Coronary artery (tissue), 2 donors: ENCODE measurements around the gene PKN2.

ENCODE experiments used
- DNase-seq: peaks from one replicate; pipeline ENCODE4 v3.0.0-alpha.2; 2017; ENCODE audit warnings: low spot score
- H3K27ac ChIP-seq, 2 donors: fragments of 200-600 bp; sonication (generic); one replicate each; pipeline ENCODE4 v1.5.1; 2016 to 2019
- H3K4me3 ChIP-seq: fragments of 200-600 bp; sonication (generic); 2 replicates; pipeline ENCODE4 v1.5.1; 2016; ENCODE audit warnings: mild to moderate bottlenecking, moderate library complexity
- TF ChIP-seq, protein P1 (sequence below): fragments of 200-600 bp; sonication (generic); IDR thresholded peaks from one replicate; pipeline ENCODE4 v1.5.1; 2019; ENCODE audit warnings: antibody characterized with exemption

PKN2 gene

DNA sequence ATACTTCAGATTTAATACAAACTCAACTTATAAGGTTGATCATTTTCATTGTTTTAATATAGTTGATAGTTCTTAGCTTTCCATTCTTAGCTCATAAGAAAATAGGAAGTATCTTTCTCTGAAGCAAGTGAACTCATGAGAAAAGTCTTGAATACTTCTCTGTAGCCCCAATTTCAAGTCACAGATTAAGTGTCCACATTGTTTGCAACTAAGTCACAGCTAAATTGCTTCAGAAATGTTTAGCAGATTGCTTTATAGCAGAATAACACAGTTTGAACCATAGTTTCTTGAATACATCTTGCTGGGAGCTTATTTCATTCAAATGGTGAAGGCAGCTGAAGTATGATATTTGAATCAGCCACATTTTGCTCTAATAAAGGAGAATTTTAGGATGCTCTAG is 10.6 kb upstream of the PKN2 start:
- no peak for DNase-seq
- TF ChIP-seq, protein P1, sequence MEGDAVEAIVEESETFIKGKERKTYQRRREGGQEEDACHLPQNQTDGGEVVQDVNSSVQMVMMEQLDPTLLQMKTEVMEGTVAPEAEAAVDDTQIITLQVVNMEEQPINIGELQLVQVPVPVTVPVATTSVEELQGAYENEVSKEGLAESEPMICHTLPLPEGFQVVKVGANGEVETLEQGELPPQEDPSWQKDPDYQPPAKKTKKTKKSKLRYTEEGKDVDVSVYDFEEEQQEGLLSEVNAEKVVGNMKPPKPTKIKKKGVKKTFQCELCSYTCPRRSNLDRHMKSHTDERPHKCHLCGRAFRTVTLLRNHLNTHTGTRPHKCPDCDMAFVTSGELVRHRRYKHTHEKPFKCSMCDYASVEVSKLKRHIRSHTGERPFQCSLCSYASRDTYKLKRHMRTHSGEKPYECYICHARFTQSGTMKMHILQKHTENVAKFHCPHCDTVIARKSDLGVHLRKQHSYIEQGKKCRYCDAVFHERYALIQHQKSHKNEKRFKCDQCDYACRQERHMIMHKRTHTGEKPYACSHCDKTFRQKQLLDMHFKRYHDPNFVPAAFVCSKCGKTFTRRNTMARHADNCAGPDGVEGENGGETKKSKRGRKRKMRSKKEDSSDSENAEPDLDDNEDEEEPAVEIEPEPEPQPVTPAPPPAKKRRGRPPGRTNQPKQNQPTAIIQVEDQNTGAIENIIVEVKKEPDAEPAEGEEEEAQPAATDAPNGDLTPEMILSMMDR = no peak
- Histone ChIP-seq H3K27ac (no peak overlapping the region), H3K4me3 (no peak overlapping the region)

DNA sequence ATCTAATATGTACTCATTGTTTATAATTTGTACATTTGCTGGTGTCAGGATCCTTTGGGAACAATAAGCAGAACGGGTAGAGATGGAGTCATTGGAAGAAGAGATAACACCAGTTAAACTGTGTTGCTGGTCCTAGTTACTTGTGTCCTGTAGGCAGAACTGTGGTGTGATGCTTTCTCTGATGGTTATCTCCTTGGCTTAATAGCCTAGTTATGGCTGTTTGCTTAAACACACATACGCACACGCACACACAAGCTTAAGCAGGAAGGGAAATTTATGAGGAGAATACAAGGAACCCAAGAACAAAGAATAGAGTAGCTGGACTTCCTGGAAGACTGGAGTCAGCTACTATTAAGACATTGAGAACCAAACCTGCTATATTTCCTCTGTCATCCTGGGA is 5.7 kb upstream of the PKN2 start:
- DNase-seq = no peak
- TF ChIP-seq, protein P1 = no peak
- Histone ChIP-seq H3K27ac (no peak overlapping the region), H3K4me3 (no peak overlapping the region)

DNA sequence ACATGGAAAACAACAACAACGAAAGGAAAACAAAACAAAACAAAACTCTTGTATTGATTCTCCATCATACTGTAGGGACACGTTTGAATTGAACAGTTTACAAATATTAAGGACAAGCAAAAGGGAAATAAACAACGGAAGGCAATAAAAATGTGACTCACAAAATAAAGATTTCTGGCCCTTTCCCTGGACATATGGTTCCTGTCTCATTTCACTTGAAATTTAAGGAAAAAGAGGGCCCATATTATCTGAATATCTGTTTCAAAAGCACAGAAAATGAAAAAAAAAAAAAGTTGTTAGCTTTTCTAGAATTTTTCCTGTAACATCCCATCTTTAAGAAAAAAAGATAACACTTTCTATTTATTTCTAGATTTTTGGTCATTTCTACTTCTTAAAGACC is 3.6 kb upstream of the PKN2 start:
- H3K27ac ChIP-seq = no peak overlapping the region
- TF ChIP-seq, protein P1 = no peak
- no peak for DNase-seq
- H3K4me3 ChIP-seq = no peak overlapping the region

DNA sequence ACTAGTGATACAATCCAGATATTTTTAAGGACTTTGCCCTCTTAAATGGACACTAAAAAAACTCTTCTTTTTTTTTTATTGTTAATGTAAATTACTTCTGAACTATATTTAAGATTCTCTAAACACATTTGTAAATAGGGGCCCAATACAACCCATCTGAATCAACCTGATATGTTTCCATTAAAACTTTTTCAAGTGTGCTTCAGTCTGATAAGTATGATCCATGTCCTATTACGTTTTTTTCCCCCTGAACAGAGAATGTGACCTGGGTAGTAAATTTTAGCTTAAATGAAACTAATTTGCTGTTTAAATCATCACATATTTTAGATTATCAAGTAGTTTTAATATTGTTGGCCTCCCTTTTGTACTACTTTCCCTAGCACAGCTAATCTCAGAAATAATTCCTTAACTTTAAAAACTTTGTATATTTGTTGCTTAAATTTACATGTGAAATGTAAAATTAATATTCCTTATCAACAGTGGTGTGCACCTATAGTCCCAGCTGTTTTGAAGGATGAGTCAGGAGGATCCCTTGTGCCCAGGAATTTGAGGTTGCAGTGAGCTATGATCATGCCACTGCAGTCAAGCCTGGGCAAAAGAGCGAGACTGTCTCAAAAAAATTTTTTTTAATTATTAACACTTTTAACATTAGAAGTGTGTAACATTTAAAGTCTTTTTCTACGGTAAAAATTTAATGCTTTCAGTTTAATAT is 3.0 kb upstream of the PKN2 start:
- DNase-seq = no peak
- TF ChIP-seq, protein P1 = no peak
- H3K27ac ChIP-seq = no peak overlapping the region
- H3K4me3 ChIP-seq = no peak overlapping the region

DNA sequence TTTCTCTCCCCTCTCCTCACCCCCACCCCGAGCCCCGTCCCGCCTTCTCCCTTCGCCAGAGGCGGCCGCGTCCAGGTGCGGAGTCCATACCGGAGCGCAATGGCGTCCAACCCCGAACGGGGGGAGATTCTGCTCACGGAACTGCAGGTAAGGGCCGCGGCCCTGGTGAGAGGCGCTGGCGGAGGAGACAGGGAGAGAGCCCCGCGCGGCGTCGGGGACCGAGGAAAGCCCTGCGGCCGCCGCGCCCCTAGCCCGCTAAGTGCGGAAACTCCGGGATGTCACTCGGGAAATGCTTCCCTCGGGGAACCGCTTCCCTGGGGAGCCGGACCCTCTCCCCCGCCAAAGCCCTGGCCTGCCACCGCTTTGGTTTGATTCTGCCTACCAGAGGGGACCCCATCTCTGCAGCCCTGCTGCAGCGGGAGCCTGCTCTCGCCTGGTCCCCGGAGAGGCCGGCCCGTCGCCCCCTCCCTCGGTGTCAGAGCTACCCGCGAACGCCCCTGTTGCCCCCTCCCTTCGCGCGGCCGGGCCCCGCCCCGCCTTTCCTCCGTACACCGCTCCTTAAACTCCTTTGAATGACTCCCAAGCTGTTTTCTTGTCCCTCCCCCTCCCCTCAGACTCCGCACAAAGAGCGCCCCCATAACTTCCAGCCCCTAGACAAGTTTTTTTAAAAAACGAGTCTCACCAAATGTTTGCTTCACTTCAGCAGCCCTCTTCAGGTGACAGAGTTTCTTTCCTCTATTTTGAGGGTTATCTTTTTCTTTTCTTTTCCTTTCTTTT is 597 bp downstream of the PKN2 start:
- TF ChIP-seq, protein P1 = no peak
- peak; percentile 77 for DNase-seq
- H3K4me3 ChIP-seq = peak overlapping the region; percentile 98
- peak overlapping the region; percentile 92 to 94 for H3K27ac ChIP-seq

DNA sequence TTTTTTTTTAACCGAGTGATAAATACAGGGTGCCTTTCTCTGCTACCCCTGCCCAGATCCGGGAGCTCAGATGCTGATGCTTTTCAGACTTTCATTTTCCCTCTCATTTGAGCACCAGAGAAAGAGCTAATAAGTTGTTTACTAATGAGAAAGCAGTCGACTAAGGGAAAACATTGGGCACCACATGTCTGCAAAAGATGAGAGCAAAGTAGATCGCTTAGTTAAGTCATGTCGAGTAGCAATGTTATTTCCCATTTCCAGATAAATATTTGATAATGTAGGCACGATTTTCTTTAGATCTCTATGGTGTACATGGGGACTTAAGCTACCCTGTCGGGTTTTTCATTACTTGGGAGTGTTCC is 1.2 kb downstream of the PKN2 start:
- DNase-seq = no peak

More for the DNA sequence above, 1.2 kb downstream of the PKN2 start:
- Histone ChIP-seq H3K4me3 (peak overlapping the region; percentile 98), H3K27ac (no peak overlapping the region)
- TF ChIP-seq, protein P1 = no peak
